Fibroblast of upper back skin (primary cell): ENCODE results near the gene PHC2.
A peak's percentile ranks its signal among the peaks of the same experiment; 100 is the strongest.

Source experiments
- DNase-seq: peaks from one replicate; pipeline ENCODE4 v3.0.0-alpha.2; 2013

Gene PHC2, protein sequence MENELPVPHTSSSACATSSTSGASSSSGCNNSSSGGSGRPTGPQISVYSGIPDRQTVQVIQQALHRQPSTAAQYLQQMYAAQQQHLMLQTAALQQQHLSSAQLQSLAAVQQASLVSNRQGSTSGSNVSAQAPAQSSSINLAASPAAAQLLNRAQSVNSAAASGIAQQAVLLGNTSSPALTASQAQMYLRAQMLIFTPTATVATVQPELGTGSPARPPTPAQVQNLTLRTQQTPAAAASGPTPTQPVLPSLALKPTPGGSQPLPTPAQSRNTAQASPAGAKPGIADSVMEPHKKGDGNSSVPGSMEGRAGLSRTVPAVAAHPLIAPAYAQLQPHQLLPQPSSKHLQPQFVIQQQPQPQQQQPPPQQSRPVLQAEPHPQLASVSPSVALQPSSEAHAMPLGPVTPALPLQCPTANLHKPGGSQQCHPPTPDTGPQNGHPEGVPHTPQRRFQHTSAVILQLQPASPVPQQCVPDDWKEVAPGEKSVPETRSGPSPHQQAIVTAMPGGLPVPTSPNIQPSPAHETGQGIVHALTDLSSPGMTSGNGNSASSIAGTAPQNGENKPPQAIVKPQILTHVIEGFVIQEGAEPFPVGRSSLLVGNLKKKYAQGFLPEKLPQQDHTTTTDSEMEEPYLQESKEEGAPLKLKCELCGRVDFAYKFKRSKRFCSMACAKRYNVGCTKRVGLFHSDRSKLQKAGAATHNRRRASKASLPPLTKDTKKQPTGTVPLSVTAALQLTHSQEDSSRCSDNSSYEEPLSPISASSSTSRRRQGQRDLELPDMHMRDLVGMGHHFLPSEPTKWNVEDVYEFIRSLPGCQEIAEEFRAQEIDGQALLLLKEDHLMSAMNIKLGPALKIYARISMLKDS

DNA sequence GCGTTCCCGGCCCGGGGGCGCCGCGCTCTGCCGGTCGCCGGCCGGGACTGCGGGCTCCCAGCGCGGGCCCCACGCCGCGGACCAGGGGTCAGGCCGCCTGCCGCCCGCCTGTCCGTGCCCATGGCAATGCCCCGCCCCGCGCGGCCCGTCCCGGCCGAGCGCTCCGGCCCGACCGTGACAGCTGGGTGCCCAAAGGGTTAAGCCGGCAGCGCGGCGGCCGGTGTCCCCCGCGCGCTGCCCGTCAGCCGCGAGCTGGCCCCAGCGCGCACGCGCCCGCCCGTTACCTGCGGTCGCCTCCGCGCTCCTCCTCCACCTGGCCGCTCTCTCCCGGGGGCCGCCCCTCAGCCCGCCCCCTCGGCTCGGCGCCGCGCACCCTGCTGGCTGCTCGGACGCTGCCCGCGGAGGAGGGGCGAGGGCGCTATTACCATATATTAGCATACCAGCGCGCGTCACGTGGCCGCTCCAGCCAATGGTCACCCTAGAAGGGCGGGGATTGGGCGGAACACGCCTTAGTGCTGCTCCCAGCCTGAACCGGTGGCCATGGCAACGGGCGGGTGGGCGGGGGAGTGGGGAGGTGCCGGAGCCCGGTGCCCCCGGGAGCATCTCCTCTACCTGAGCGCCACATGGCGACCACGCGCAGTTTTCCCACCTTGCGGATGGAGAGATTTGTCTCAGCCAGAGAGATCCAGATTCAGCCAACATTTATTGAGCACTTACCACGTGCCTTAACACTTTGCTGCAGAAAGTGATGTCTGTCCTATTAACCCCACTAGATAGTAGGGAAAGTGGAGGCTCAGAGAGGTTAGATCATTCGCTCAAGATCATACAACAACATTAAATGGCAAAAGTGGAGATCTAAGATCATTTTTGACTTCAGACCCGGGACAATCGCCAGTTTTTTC, at the start of gene PHC2:
Gene PHC2 (minus strand): TSS at position 404 of the 902 bp plus-strand sequence. CDS start 55,556 bp downstream, outside the sequence.
- DNase-seq, result peak; percentile 94

DNA sequence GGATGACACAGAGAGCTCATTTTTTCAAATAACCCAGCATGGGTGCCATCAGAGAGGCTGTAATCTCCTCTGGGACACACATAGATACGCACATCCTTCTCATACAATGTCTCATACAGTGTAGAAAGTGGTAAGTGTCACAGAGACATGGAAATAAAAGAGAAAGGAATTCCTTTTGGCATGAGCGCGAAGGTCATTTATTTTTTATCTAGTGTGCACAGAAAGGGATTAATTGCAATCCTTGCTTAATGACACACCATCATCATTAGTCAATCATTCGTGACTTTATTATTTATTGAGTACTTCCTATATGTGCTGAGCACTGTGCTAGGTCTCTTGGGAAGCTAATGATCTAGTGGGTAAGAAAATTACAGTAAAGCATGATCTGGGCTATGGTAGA, 46.6 kb upstream of the PHC2 start:
- DNase-seq, result no peak

DNA sequence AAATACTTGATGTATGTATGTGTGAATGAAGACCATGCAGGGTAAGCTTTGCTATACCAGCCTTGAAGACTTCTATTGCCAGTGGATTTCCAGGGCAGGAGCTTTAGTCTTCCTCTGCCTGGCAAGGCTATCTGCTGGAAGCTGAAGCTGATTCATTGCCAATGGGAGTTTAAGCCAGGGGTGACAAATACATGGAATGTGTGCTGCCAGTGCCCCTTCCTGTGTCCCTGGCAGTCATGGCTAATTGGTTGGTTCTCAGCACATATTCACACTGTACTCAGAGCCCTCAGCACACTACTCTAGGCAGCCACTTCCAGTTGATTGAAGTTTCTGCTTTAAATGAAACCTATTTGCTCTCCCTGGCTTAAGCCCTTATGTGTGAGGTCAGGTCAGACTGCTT, 43.0 kb upstream of the PHC2 start:
- no peak for DNase-seq

DNA sequence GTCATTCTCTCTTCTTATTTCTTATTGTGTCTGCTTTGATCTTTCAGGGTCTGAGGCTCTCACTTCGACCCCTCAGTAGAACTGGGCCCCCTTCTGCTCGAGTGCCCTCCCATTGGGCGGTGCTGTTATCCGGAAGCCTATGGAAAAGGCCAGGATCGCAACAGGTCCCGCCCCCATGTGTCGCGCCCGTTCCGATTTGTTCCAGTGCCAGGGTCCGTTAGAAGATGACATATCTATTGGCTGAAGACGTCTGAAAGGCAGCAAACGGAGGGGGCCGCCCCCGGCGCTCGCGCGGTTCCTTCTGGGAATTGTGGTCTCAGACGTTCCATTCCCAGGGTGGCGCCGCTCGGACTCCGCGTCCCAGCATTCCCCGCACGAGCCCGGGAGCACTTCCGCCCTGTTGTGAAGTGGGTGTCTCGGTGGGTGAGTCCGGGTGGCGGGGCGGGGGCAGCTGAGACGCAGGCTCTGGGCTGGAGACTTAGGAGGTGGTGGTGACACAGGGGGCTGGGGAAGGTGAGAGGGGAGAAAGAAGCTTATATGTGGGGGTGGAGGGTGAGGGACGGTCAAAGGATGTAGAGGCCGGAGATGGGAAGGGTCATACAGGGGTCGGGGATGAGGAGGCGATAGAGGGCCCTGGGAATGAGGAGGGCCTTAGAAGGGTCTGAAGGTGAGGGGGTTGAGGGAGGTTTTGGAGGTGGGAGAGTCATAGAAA, 41.5 kb upstream of the PHC2 start, which contains the start of gene ZSCAN20:
Gene ZSCAN20 (plus strand): TSS at position 377 of the 712 bp plus-strand sequence. CDS start 6,644 bp downstream, outside the sequence.
- peak; percentile 99 for DNase-seq

DNA sequence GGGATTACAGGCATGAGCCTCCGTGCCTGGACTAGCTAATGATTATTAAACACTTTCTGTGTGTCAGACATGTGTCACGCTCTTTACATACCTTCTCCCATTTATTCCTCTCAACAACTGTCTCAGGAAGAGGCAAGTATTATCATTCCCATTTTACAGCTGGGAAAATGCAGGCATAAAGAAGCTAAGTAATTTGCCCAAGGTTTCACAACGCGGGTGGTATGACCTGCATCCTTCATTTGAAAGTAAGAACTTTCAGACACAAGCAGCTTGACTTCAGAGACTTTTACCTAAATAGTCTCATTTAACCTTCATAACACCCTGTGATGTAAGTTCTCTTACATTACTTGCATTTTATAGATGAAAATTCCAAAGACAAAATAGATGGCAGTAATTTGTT, 40.5 kb upstream of the PHC2 start:
- no peak for DNase-seq

DNA sequence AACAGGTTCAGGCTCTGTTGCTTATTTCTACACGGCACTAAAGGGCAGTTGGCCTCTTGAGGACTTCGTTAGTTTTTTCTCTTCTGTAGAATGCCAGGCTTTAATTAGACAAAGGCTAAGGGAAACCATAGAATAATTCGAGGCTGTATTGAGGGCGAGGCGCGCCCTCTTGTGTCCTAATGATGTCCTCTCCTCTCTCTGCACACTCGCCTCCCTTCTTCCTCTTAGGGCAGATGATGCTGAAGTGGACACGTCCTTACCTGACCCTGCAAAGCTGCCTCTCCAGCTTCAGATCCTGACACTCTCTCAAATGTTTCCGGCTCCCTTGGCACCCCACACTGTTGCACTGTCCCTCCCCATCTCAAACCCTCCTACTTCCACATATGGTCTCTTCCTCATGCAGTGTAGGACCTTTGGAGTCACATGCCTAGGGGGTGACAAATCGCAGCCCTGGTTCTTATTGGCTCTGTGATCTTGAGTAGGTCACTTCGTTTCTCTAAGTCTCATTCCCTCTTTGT, 39.7 kb upstream of the PHC2 start:
- DNase-seq, result peak; percentile 84

DNA sequence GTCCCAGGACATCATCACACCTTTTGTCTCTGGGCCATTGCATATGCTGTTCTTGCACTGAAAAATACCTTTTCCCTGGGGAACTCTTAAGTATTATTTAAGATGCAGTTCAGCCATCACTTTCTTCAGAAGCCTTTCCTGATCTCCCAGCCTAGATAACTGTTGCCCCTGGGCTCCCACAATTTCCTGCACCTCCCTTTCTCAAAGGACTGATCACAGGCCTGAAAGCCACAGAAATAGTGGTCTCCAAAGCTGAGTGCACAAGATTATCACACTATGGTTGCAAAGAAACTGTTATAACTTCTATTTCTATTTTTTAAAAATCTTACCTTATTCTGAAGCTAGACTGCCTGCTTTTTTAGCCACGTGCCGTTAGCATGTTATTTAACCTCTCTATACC, 38.8 kb upstream of the PHC2 start:
- no peak for DNase-seq

DNA sequence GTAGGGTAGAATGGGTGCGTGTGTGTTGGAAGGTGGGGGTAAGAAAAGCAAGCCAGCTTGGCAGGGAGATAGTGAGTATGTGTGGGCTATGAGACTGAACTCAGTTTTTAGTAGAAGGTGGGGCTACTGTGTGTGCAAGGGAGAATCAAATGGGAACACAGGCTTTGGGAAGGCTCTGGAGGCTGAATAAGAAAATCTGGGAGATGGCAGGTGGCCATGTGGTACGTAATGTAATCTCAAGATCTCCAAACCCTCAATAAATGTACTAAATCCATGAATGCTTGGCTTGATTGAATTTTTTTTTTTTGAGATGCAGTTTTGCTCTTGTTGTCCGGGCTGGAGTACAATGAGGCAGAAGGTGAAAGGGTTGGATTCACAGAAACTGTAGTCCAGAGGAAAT, 38.1 kb upstream of the PHC2 start:
- DNase-seq, result no peak

DNA sequence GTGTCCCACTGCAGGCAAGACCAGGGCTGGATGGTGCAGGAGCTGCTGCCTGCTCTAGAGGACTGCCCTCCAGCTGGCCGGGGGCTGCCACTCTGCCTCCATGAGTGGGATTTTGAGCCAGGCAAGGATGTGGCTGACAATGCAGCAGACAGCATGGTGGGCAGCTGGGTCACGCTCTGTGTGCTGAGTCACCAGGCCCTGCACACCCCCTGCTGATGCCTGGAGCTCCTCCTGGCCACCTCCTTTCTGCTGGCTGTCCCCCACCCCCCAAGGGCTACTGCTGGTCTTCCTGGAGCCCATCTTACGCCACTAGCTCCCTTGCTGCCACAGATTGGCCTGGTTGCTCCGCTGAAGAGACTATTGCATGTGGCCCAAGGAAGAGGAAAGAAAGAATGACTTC, 37.6 kb upstream of the PHC2 start:
- peak; percentile 38 for DNase-seq

DNA sequence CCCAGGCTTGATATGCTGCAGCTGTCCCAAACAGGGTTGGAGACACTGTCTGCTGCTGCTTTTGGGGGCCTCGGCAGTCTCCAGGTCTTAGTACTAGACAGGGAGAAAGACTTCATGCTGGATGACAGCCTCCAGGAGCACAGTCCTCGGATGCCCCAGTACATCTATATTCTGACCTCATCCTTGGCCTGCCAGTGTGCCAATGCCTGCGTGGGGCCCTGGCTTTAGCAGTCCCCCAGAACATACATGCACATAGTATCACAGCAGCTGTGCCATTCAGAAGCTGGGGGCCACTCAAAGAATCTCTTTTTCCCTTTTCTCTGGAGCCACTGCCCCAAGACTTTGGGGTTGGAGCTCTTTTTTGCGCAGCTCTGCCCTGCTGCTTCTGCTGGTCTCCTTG, 37.1 kb upstream of the PHC2 start:
- no peak for DNase-seq

DNA sequence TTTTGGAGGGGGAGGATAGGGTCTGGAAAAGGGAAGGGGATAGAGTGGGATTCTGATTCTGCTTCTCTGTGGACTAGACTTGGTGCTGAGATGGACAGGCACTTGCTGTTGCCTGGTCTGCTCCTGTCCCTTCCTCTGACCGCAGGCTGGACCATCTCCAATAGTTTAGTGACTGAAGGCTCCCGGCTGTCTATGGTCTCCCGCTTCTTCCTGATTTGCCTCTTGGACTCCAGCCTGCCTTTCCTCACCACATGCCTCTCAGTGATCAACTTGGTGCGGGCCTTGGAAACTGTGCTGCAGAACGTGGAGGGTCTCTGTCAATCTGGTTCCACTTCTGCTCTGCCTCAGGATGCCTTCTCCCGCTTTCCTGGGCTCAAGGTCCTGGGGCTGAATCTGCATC, 35.3 kb upstream of the PHC2 start:
- DNase-seq, result no peak

DNA sequence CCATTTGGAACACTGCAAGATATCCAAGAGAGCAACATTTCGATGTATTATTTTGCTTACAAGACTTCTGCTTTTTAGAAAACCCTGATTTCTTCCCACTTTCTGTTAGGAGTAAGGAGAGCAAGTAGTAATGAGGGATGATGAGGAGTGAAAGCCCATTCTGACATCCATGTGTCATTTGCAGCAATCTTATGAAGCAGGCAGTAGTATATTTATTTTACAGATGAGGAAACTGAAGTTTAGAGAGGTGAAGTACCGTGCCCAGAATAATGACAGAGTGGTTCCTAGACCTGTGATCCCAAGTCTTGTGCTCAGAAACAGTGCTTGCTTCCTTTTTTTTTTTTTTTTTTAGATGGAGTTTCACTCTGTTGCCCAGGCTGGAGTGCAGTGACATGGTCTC, 34.4 kb upstream of the PHC2 start:
- DNase-seq, result no peak

DNA sequence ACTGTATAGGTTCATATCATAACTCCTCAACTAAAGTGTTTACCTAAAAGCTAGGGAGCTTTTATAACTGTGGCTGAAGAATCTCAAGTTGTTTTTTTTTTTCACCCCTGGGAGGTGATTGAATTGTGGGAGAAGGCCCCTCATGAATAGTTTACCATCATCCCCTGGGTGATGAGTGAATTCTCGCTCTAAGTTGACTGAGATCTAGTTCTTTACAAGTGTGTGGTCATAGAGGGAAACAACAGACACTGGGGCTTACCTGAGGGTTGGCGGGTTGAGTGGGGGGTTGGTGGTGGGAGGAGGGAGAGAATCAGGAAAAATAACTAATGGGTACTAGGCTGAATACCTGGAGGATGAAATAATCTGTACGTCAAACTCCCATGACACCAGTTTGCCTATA, 33.7 kb upstream of the PHC2 start:
- DNase-seq, result no peak

DNA sequence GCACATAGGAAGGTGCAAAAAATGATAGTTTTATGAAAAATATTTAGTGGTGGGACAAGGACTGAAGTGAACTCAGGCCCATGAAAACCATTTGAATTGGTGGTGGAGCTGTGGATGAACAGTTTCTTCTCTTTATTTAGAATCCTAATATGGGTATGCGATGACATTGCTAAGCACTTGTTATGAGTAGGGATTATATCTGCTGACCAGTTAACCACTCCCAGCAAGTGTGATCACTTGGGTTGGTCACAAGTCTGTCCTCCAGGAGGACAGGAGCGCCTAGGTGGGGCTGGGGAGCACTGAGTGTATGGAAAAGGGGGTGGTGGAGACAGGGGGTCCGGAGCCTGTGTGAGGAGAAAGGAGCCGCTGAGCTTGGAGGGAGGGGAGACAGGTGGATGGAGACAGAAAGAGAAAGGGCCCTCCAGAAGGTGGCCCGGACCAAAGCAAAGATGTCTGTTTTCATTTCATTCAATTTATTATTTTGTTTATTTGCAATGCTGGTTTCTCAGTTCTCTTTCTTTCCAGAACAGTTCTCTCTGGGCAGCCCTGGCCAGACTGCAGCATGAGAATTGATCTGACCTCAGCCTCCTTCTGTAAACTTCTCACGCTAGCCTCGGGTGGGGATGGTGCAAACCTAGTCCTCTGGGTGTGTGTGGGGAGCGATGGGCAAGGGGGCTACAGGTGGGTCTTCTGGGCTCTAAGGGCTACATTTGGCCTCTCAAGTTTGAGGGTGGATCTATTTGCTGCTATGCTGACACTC, 31.7 kb upstream of the PHC2 start:
- no peak for DNase-seq

DNA sequence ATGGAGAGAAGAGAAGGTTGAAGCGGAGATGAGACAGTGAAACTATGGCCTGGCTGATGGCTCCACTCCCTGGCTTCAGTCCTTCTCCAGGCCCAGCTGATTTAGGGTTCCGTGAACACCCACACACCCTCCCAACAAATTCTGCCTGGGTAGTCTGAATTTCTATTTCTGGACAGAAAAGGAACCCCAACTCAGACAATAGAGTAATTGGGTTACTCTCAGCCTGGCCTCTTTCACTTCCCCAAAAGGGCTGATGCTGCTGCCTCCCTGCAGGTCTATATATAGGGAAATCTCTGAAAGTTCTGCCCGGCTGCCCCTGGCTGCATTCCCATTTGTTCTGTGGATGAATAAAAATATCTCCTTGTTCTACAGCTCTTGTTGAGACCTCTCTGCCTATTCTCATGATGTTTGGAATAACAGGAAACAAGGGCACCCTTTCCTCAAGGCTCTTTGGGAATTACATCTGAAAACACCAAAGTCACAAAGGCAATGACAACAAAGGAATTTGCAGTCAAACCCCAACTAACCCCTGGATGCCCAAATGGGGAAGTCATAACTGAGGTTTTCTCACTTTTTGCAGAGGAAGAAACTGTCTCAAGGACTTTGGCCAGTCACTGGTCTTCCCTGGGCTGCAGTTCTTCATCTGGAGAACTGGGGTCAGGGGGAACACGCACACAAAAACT, 30.2 kb upstream of the PHC2 start:
- DNase-seq, result no peak

DNA sequence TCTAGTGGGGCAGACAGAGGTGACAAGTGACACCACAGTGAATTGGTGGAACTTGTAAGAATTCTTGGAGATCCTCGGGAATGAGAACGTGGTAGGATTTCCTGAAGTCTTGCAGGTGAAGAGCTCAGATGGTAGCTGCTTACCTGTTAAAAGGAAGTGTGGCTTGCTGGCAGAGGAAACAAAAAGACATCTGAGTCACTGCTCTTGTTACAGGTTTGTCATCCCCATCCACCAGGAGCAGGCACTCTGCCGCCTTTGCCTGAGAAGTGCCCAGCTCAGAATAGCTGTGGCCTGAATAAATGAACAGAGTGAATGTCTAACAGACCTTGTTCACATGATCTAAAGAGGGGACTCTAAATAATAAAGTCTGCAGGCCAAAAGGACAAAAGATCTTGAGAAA, 29.2 kb upstream of the PHC2 start:
- DNase-seq, result no peak

DNA sequence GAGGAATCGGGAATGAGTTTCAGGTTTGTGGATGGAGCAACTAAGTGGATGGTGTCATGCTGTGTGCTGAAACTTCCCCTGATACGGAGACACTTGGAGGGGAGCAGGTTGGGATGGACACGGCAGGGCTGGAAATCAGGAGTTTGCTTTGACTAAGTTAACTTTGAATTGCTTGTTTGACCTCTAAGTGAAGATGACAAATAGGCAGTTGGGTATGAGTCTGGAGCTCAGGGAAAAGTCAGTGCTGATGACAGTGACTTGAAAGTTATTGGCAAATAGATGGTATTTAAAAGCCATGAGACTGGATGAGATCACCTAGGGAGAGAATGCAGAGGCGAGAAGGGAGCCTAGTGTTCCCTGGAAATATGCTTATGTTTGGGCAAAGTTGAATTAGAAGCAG, 28.8 kb upstream of the PHC2 start:
- peak; percentile 50 for DNase-seq

DNA sequence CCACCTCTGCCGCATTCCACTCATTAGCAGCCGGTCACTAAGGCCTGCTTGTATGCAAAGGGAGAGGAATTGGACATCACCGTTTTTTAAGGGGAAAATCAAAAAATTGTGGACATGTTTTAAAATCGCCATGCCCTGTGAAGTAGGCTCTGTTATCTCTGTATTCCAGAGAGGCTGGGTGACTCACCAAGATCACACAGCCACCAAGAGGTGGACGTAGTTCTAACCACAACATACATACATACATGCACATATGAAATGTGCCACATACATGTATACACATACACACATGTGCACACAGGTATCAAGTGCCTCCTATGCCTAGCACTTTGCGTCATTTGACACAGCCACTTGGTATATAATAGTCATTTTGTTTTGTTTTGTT, 25.6 kb upstream of the PHC2 start:
- DNase-seq, result no peak

DNA sequence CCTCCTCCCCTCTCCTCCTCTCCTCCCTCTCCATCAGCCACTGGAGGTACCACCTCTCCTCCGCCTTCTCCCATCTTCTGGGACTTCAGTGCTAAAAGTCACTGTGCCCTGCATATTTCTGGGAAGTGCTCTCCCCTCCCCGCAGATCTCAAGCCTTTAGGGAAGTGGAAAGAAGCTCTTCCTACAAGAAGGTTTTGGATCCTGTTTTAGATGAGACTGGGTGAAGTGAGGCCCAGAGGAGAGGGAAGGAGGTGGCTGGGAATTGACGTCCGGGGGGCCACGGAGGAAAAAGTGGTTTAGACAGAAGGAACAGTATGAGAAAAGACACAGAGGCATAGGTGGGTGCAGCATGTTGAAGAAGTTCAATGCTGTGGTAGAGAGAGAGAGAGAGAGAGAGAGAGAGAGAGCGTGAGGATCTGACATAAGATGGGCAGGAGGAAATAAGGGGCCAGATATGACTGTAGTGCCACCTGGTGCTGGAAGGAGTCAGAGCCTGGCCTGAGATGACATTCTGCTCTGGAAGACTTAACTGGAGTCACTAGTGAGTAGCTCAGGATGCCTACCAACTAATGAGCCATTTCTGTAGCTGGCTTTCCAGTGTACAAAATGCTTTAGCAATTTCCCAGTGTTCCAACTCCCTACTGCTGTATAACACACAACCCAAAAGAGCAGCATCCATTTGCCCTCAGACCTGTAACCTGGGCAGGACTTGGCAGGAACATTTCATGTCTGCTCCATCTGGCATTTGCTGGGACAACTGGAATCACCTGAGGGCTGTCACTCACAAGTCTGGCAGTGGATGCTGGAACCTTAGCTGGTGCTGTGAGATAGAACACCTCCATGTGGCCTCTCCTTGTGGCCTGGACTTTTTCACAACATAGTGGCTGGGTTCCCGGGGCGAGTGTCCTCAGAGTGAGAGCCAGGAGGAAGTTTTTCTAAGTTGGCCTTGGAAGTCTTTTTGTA, 24.9 kb upstream of the PHC2 start:
- DNase-seq, result peak; percentile 84
